Activated B cell treated with CpG ODN at 0.5 μM for 24 hours (primary cell): Measurements from ENCODE around the gene DUSP12. TPM values are rescaled to one million over a fixed set of nuclear protein-coding genes. Genes with fewer than 3 reads are reported as not detected.
A peak's percentile ranks its signal among the peaks of the same experiment; 100 is the strongest.

Source experiments
- ATAC-seq: fragments of 200-7000 bp; cut with Tn5 transposase; one replicate; pipeline ENCODE4 v1.10.0; 2021; ENCODE audit warnings: low read depth, mild to moderate bottlenecking, moderate library complexity
- CTCF ChIA-PET: fragments of 350-600 bp; sonication (Branson Sonifier 250); formaldehyde crosslinking; loops from one replicate; lab custom pipeline; 2021; ENCODE audit warnings: antibody characterized with exemption; lab: Charles Lee
- POLR2A ChIA-PET: fragments of 350-600 bp; sonication (Branson Sonifier 250); formaldehyde crosslinking; loops from one replicate; lab custom pipeline; 2021; ENCODE audit warnings: antibody characterized with exemption; lab: Charles Lee
- DNase-seq: peaks from one replicate; pipeline ENCODE4 v3.0.0; 2022
- H3K27ac Mint-ChIP-seq: one replicate; pipeline ENCODE4 v1.8.0; 2020; ENCODE audit warnings: mixed read lengths
- H3K27me3 Mint-ChIP-seq: one replicate; pipeline ENCODE4 v1.8.0; 2021; ENCODE audit warnings: mixed read lengths
- H3K36me3 Mint-ChIP-seq: one replicate; pipeline ENCODE4 v1.8.0; 2021; ENCODE audit warnings: low read depth, mixed read lengths
- H3K4me1 Mint-ChIP-seq: one replicate; pipeline ENCODE4 v1.8.0; 2021; ENCODE audit warnings: mixed read lengths
- H3K4me3 Mint-ChIP-seq: one replicate; pipeline ENCODE4 v1.8.0; 2020; ENCODE audit warnings: mild to moderate bottlenecking, mixed read lengths
- H3K9me3 Mint-ChIP-seq: one replicate; pipeline ENCODE4 v1.8.0; 2020; ENCODE audit warnings: mixed read lengths
- intact Hi-C: fragments of 100-400 bp; cut with micrococcal nuclease; formaldehyde crosslinking; loops from one replicate; pipeline ENCODE4 v1.15.1; 2024
- total RNA-seq: library from RNA; stranded (reverse); gene quantifications from 2 replicates; pipeline ENCODE4 v1.2.3, GENCODE V29; 2022
- TF ChIP-seq, protein P1 (sequence below): fragments of 200-600 bp; IDR thresholded peaks from one replicate; pipeline ENCODE4 v1.8.0; 2022; ENCODE audit warnings: antibody characterized with exemption, mild to moderate bottlenecking

The DUSP12 gene
- total RNA-seq, 1 donor from 2014 or later = 37.2 TPM

DNA sequence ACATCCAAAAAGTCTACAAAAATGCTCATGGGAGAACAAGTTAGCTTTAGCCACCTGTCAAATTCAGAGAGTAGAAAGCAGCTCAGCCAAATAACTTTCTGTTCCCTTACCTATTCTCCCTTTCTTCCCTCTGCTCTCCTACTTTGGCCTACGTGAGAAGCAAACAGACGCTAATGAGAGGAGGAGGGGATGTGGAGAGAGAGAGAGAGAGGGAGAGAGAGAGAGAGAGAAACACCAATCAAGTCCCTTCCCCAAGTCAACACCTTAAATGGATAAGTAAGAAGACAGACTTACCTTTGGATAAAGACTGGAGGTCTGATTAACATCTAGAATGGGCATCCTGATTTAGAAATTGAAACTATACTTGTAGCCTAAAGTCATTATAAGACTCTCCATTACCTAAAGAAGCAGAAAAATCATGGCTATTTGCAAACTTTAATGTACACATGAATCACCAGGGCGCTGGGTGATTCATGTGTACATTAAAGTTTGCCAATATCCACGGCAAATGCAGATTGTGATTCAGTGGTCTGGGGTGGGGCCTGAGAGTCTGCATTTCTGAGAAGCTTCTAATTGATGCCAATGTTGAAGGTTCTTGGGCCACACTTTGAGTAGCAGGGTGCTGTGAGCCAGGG lies 13.1 kb upstream of the DUSP12 start:
- no peaks in the 10 kb centered on the region for H3K9me3 Mint-ChIP-seq
- no peaks in the 10 kb centered on the region for H3K36me3 Mint-ChIP-seq
- DNase-seq (no peak), ATAC-seq (no peak)
- ChIA-PET POLR2A (interaction anchor here (1.7 to 7.7 kb wide), 2 partner anchors 9 to 30 kb away, joined by 4 to 144 read pairs; partner anchors contain the start of gene FCRLA), CTCF (interaction anchor here (1.0 to 5.7 kb wide), 4 partner anchors 10 to 249 kb away, joined by 3 to 56 read pairs (median 11); partner anchors contain the start of gene FCRLA)
- no peak overlapping the region for H3K4me3 Mint-ChIP-seq
- H3K27ac Mint-ChIP-seq = no peak overlapping the region
- TF ChIP-seq, protein P1, sequence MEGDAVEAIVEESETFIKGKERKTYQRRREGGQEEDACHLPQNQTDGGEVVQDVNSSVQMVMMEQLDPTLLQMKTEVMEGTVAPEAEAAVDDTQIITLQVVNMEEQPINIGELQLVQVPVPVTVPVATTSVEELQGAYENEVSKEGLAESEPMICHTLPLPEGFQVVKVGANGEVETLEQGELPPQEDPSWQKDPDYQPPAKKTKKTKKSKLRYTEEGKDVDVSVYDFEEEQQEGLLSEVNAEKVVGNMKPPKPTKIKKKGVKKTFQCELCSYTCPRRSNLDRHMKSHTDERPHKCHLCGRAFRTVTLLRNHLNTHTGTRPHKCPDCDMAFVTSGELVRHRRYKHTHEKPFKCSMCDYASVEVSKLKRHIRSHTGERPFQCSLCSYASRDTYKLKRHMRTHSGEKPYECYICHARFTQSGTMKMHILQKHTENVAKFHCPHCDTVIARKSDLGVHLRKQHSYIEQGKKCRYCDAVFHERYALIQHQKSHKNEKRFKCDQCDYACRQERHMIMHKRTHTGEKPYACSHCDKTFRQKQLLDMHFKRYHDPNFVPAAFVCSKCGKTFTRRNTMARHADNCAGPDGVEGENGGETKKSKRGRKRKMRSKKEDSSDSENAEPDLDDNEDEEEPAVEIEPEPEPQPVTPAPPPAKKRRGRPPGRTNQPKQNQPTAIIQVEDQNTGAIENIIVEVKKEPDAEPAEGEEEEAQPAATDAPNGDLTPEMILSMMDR = no peak
- peaks cover 40% of the 10 kb centered on the region for H3K4me1 Mint-ChIP-seq
- no peaks in the 10 kb centered on the region for H3K27me3 Mint-ChIP-seq
- intact Hi-C loops = loop anchor here (5.0 kb wide), 1 partner anchor 89 kb away; no protein-coding TSS in a partner anchor

DNA sequence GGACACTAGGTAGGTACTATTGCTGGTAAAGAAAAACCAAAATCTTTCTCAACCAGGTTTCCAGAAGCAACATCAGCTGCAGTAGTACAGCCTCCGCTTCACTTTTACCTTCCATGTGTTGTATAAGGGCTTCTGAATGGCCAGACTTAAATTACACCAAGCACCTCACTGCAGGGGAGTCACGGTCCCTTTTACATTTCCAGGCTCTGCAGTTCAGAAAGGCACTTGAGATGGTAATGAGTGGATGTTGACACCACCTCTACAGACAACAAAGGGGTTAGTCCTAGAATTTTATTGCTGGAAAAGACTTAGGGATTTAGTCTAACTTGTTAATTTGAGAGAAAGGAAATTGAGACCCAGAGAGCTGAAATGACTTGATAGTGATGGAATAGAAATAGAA lies 12.0 kb upstream of the DUSP12 start:
- Mint-ChIP-seq H3K27ac (no peak overlapping the region), H3K27me3 (no peaks in the 10 kb centered on the region), H3K4me1 (peaks cover 41% of the 10 kb centered on the region), H3K36me3 (no peaks in the 10 kb centered on the region), H3K9me3 (no peaks in the 10 kb centered on the region), H3K4me3 (no peak overlapping the region)
- ChIA-PET POLR2A (interaction anchor here (0.7 to 7.7 kb wide), 4 partner anchors 10 to 125 kb away, joined by 3 to 144 read pairs (median 4); partner anchors contain the start of gene FCRLA), CTCF (interaction anchor here (1.1 to 5.8 kb wide), 7 partner anchors 9 to 254 kb away, joined by 3 to 57 read pairs (median 30); partner anchors contain the start of genes DUSP12 and FCRLA)
- TF ChIP-seq, protein P1 = no peak
- intact Hi-C loops = loop anchor here (1.0 to 5.0 kb wide), 6 partner anchors 10 to 206 kb away; no protein-coding TSS in a partner anchor
- ATAC-seq (no peak), DNase-seq (no peak)

DNA sequence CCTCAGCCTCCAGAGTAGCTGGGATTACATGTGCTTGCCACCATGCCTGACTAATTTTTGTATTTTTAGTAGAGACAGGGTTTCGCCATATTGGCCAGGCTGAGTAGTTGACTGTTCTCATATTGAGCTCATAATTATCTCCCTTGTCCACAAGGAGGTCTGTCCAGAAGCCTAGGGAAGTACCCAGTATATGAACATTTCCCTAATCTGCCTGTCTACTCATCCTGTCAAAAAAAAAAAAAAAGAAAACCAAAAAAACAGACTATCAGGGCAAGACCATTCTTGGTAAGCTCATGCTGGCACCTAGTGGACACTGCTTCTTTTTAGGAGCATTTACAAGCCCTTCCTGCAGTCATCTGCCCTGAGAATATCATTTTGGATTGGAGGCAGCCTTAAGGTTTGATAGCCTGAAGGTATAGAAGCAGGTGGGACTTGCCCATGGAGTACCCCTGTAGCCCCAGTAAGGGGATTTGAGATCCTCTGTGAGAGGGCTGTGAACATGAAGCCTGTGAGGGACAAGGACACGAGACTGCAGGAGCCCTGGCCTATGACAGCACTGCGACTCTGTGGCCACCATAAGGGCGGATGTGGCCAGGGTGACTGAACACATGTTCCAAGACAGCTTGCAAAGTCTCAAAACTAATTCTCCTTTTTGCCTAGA lies 10.8 kb upstream of the DUSP12 start:
- H3K4me3 Mint-ChIP-seq = no peak overlapping the region
- peaks cover 45% of the 10 kb centered on the region for H3K4me1 Mint-ChIP-seq
- H3K36me3 Mint-ChIP-seq = no peaks in the 10 kb centered on the region
- no peaks in the 10 kb centered on the region for H3K27me3 Mint-ChIP-seq
- TF ChIP-seq, protein P1 = no peak
- ChIA-PET POLR2A (interaction anchor here (0.5 to 7.7 kb wide), 14 partner anchors 11 to 611 kb away, joined by 3 to 144 read pairs (median 4); partner anchors contain the start of genes DUSP12 and FCRLA), CTCF (interaction anchor here (0.7 to 5.8 kb wide), 18 partner anchors 10 to 299 kb away, joined by 3 to 57 read pairs (median 4); partner anchors contain the start of genes DUSP12 and FCRLA)
- intact Hi-C loops = loop anchor here (1.0 to 5.0 kb wide), 6 partner anchors 11 to 207 kb away; no protein-coding TSS in a partner anchor
- H3K9me3 Mint-ChIP-seq = no peaks in the 10 kb centered on the region
- H3K27ac Mint-ChIP-seq = peak overlapping the region; percentile 88
- DNase-seq (peak; percentile 55), ATAC-seq (peak; percentile 70)

DNA sequence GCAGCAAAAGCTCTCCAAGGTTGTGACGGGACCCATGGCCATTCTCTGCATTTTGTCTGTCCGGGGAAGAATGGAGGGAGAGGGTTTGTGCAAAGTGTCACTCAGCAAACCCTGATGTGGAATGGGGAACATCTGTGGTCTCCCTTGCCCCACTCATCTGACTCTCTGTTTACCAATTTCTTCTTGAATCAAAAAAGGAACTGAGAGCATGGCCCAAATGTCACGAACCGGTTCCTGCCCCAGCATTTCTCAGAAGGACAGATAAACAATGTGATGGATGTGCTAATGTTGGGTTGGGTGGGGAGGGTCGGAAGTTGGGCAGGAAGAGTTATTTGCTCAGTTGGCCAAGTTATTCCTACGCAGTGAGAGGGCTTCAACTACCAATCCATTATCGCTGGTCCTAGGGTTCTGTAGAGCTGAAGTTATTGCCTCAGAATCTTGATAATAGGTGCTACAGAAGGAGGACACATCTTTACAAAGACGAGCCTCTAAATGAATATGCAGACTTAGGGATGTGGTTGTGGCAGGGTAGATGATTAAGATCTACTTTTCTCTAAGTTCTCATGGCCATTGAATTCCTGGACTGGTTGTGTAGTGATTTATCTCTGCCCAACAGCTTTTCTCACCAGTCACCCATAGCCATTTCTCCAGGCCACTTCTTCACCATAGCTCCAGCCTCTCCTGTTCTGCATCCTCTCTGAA lies 9.6 kb upstream of the DUSP12 start:
- peaks cover 54% of the 10 kb centered on the region for H3K4me1 Mint-ChIP-seq
- H3K9me3 Mint-ChIP-seq = no peaks in the 10 kb centered on the region
- intact Hi-C loops = loop anchor here (2.0 to 10.0 kb wide), 5 partner anchors 21 to 343 kb away; no protein-coding TSS in a partner anchor
- peak overlapping the region; percentile 88 for H3K27ac Mint-ChIP-seq
- POLR2A ChIA-PET = interaction anchor here (0.6 to 7.7 kb wide), 10 partner anchors 10 to 215 kb away, joined by 3 to 144 read pairs (median 8); partner anchors contain the start of genes DUSP12, FCRLA and HSPA6
- peaks cover 2% of the 10 kb centered on the region for H3K27me3 Mint-ChIP-seq
- H3K36me3 Mint-ChIP-seq = no peaks in the 10 kb centered on the region
- H3K4me3 Mint-ChIP-seq = peak overlapping the region; percentile 52
- DNase-seq (peak; percentile 25), ATAC-seq (peak; percentile 49)
- CTCF ChIA-PET = interaction anchor here (1.6 to 5.8 kb wide), 11 partner anchors 9 to 266 kb away, joined by 3 to 57 read pairs (median 22); partner anchors contain the start of genes DUSP12 and FCRLA
- TF ChIP-seq, protein P1 = no peak
